ENCODE results near the gene TMEM126B.

DNA sequence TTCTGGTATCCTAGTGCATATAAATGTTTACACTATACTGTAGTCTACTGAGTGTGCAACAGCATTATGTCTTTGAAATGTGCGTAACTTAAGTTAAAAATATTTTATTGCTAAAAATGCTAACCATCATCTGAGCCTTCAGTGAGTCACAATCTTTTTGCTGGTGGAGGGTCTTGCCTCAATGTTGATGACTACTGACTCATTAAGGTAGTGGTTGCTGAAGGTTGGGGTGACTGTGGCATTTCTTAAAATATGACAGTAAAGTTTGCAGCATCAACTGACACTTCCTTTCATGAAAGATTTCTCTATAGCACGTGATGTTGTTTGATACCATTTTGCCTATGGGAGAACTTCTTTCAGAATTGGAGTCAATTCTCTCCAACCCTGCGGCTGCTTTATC lies 45.0 kb downstream of the TMEM126B start:
- TF ChIP-seq, protein P1, sequence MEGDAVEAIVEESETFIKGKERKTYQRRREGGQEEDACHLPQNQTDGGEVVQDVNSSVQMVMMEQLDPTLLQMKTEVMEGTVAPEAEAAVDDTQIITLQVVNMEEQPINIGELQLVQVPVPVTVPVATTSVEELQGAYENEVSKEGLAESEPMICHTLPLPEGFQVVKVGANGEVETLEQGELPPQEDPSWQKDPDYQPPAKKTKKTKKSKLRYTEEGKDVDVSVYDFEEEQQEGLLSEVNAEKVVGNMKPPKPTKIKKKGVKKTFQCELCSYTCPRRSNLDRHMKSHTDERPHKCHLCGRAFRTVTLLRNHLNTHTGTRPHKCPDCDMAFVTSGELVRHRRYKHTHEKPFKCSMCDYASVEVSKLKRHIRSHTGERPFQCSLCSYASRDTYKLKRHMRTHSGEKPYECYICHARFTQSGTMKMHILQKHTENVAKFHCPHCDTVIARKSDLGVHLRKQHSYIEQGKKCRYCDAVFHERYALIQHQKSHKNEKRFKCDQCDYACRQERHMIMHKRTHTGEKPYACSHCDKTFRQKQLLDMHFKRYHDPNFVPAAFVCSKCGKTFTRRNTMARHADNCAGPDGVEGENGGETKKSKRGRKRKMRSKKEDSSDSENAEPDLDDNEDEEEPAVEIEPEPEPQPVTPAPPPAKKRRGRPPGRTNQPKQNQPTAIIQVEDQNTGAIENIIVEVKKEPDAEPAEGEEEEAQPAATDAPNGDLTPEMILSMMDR (IDR thresholded peaks at IDR 0.05): no peak
- TF ChIP-seq, protein P2, sequence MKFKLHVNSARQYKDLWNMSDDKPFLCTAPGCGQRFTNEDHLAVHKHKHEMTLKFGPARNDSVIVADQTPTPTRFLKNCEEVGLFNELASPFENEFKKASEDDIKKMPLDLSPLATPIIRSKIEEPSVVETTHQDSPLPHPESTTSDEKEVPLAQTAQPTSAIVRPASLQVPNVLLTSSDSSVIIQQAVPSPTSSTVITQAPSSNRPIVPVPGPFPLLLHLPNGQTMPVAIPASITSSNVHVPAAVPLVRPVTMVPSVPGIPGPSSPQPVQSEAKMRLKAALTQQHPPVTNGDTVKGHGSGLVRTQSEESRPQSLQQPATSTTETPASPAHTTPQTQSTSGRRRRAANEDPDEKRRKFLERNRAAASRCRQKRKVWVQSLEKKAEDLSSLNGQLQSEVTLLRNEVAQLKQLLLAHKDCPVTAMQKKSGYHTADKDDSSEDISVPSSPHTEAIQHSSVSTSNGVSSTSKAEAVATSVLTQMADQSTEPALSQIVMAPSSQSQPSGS (CRISPR knock-in tag; IDR thresholded peaks at IDR 0.05; ENCODE audit: borderline replicate concordance, low read depth): no peak
- TF ChIP-seq, protein P3, sequence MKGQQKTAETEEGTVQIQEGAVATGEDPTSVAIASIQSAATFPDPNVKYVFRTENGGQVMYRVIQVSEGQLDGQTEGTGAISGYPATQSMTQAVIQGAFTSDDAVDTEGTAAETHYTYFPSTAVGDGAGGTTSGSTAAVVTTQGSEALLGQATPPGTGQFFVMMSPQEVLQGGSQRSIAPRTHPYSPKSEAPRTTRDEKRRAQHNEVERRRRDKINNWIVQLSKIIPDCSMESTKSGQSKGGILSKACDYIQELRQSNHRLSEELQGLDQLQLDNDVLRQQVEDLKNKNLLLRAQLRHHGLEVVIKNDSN (CRISPR knock-in tag; IDR thresholded peaks at IDR 0.05): no peak
- TF ChIP-seq, protein P4, sequence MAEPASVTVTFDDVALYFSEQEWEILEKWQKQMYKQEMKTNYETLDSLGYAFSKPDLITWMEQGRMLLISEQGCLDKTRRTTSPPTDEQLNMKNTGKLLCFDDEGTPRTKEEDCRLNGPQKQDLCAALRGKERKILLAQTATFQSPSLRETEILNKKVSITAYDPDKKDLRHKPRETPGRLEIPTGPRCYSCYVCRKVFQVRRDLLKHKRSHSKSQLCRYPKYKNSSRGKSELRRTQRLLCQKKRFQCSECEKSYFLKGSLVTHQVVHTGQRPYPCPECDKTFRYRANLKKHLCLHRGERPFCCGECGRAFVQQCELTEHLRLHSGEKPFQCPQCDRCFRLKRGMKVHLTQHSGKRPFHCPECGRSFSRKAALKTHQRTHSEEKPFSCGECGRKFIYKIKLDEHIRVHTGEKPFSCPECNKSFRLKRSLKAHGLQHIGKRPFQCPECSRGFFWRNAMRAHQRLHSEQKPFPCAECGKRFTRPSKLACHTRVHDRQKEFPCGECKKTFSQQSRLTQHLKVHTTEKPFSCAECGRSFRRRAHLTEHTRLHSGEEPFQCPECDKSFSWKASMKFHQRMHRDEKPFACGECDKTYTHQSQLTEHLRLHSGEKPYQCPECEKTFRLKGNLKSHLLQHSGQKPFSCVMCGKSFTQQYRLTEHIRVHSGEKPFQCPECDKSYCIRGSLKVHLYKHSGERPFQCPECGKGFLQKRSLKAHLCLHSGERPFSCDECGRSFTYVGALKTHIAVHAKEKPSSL (CRISPR knock-in tag; conservative IDR thresholded peaks at IDR 0.05): no peak
- TF ChIP-seq, protein P5, sequence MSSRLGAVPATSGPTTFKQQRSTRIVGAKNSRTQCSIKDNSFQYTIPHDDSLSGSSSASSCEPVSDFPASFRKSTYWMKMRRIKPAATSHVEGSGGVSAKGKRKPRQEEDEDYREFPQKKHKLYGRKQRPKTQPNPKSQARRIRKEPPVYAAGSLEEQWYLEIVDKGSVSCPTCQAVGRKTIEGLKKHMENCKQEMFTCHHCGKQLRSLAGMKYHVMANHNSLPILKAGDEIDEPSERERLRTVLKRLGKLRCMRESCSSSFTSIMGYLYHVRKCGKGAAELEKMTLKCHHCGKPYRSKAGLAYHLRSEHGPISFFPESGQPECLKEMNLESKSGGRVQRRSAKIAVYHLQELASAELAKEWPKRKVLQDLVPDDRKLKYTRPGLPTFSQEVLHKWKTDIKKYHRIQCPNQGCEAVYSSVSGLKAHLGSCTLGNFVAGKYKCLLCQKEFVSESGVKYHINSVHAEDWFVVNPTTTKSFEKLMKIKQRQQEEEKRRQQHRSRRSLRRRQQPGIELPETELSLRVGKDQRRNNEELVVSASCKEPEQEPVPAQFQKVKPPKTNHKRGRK (CRISPR knock-in tag; IDR thresholded peaks at IDR 0.05; ENCODE audit: borderline replicate concordance): no peak
- TF ChIP-seq, protein P6, sequence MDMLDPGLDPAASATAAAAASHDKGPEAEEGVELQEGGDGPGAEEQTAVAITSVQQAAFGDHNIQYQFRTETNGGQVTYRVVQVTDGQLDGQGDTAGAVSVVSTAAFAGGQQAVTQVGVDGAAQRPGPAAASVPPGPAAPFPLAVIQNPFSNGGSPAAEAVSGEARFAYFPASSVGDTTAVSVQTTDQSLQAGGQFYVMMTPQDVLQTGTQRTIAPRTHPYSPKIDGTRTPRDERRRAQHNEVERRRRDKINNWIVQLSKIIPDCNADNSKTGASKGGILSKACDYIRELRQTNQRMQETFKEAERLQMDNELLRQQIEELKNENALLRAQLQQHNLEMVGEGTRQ (CRISPR knock-in tag; IDR thresholded peaks at IDR 0.05): no peak
- TF ChIP-seq NFE2L1 (CRISPR knock-in tag; IDR thresholded peaks at IDR 0.05) (no peak), CREM (CRISPR knock-in tag; IDR thresholded peaks at IDR 0.05) (no peak), RELA (CRISPR knock-in tag; IDR thresholded peaks at IDR 0.05; ENCODE audit: borderline replicate concordance) (no peak), FOXJ3 (CRISPR knock-in tag; IDR thresholded peaks at IDR 0.05; ENCODE audit: borderline replicate concordance) (no peak), SP1 (CRISPR knock-in tag; conservative IDR thresholded peaks at IDR 0.05) (no peak)
- TF ChIP-seq, protein P7, sequence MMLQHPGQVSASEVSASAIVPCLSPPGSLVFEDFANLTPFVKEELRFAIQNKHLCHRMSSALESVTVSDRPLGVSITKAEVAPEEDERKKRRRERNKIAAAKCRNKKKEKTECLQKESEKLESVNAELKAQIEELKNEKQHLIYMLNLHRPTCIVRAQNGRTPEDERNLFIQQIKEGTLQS (CRISPR knock-in tag; conservative IDR thresholded peaks at IDR 0.05): no peak
